Measurements from ENCODE around the gene MTHFR. TPM values are rescaled to one million over a fixed set of nuclear protein-coding genes. Genes with fewer than 3 reads are reported as not detected.

The MTHFR gene
- total and polyA plus RNA-seq, 12 donors: 8.1 to 82.4 (median 31.1) TPM

GRCh38 chr1:11795238-11795890 is 10.4 kb downstream of the MTHFR start:
- intact Hi-C loops (cut with DNase I): no loop called here
- Histone ChIP-seq H3K27me3 (no peaks in the 10 kb centered on the region), H3K27ac (peak overlapping the region in 2 of 5 donors; percentile 70 to 83), H3K4me1 (replicated peaks in 1 of 2) (peaks cover 19 to 49% of the 10 kb centered on the region in 2 donors), H3K36me3 (replicated peaks in 1 of 2) (peaks cover 0 to 73% of the 10 kb centered on the region in 2 donors), H3K9me3 (replicated peaks in 1 of 3) (no peaks in the 10 kb centered on the region), H3K4me3 (no peak overlapping the region)
- peak in 1 of 7 donors; percentile 11 for DNase-seq
- 83 to 91% (median 85%) methylated on average over 9 to 14 of the region's 14 CpGs for WGBS, 4 donors
- no peak for TF ChIP-seq CTCF (IDR thresholded peaks at IDR 0.05)
- TF ChIP-seq POLR2A (IDR thresholded peaks at IDR 0.05): no peak

GRCh38 chr1:11794446-11795237 is 11.1 kb downstream of the MTHFR start:
- 86 to 94% (median 93%) methylated on average over 13 to 19 of the region's 19 CpGs for WGBS, 4 donors
- H3K27ac ChIP-seq: peak overlapping the region in 2 of 5 donors; percentile 21 to 70
- no peaks in the 10 kb centered on the region for H3K9me3 ChIP-seq (replicated peaks in 1 of 3)
- no peaks in the 10 kb centered on the region for H3K27me3 ChIP-seq
- H3K4me3 ChIP-seq: no peak overlapping the region
- peaks cover 0 to 73% of the 10 kb centered on the region in 2 donors for H3K36me3 ChIP-seq (replicated peaks in 1 of 2)
- peak in 2 of 7 donors; percentile 35 to 36 for DNase-seq
- intact Hi-C loops (cut with DNase I): no loop called here
- TF ChIP-seq CTCF (IDR thresholded peaks at IDR 0.05) (no peak), POLR2A (IDR thresholded peaks at IDR 0.05) (no peak)
- H3K4me1 ChIP-seq (replicated peaks in 1 of 2): peaks cover 26 to 55% of the 10 kb centered on the region in 2 donors

- Histone ChIP-seq H3K27me3 (no peaks in the 10 kb centered on the region), H3K36me3 (replicated peaks in 1 of 2) (peaks cover 0 to 71% of the 10 kb centered on the region in 2 donors), H3K9me3 (replicated peaks in 1 of 3) (no peaks in the 10 kb centered on the region), H3K4me3 (no peak overlapping the region), H3K27ac (peak overlapping the region in 2 of 5 donors; percentile 21 to 70), H3K4me1 (replicated peaks in 1 of 2) (peaks cover 29 to 63% of the 10 kb centered on the region in 2 donors)
- intact Hi-C loops (cut with DNase I): no loop called here
- DNase-seq: peak in 1 of 7 donors; percentile 15
- TF ChIP-seq CTCF (IDR thresholded peaks at IDR 0.05) (no peak), POLR2A (IDR thresholded peaks at IDR 0.05) (no peak)
- WGBS, 4 donors: 93 to 100% (median 95%) methylated on average over 2 to 15 of the region's 15 CpGs
These were observed 11.9 kb downstream of the MTHFR start for GRCh38 chr1:11793819-11794218.

GRCh38 chr1:11792106-11792505 is 13.7 kb downstream of the MTHFR start:
- intact Hi-C loops (cut with DNase I): no loop called here
- peak in 1 of 7 donors; percentile 16 for DNase-seq
- WGBS, 4 donors: 86 to 91% (median 89%) methylated on average over 7 to 11 of the region's 11 CpGs
- H3K9me3 ChIP-seq (replicated peaks in 1 of 3): no peaks in the 10 kb centered on the region
- peak overlapping the region; percentile 63 to 96 (median 86) for H3K27ac ChIP-seq
- H3K4me3 ChIP-seq: no peak overlapping the region
- peaks cover 0 to 63% of the 10 kb centered on the region in 2 donors for H3K36me3 ChIP-seq (replicated peaks in 1 of 2)
- H3K27me3 ChIP-seq: no peaks in the 10 kb centered on the region
- TF ChIP-seq POLR2A (IDR thresholded peaks at IDR 0.05) (no peak), CTCF (IDR thresholded peaks at IDR 0.05) (no peak)
- peaks cover 41 to 65% of the 10 kb centered on the region in 2 donors for H3K4me1 ChIP-seq (replicated peaks in 1 of 2)

All from adrenal gland (tissue), 12 donors.